Gastrocnemius medialis (tissue), 4 donors: ENCODE data around the gene IGF1R. TPM values are rescaled to one million over a fixed set of nuclear protein-coding genes. Genes with fewer than 3 reads are reported as not detected.

Experiments used
- ATAC-seq, 2 donors: fragments of 150-250 bp; one replicate each; pipeline ENCODE4 v1.9.1; 2016
- DNase-seq, 2 donors: peaks; one replicate each; pipeline ENCODE4 v3.0.0-alpha.2; 2019
- H3K27ac ChIP-seq, 4 donors: fragments of 200-600 bp; sonication (generic); 1 replicate in 1 of 4; 2 replicates in 3 of 4; pipeline ENCODE4 v1.5.1; 2016 to 2018; ENCODE audit warnings: mild to moderate bottlenecking in 2 of 4, moderate library complexity in 1 of 4
- H3K27me3 ChIP-seq, 3 donors: fragments of 200-600 bp; sonication (generic) in 2 of 3; 1 replicate in 1 of 3; 2 replicates in 2 of 3; pipeline versions ENCODE4 v1.5.1 to v1.6.0; 2016 to 2019; ENCODE audit warnings: mild to moderate bottlenecking in 1 of 3, moderate library complexity in 1 of 3
- H3K36me3 ChIP-seq, 2 donors: fragments of 200-600 bp; sonication (generic) in 1 of 2; one replicate each; pipeline ENCODE4 v1.5.1; 2017 to 2018
- H3K4me1 ChIP-seq, 2 donors: fragments of 200-600 bp; sonication (generic) in 1 of 2; one replicate each; pipeline ENCODE4 v1.5.1; 2016 to 2017; ENCODE audit warnings: mild to moderate bottlenecking in 2 of 2
- H3K4me3 ChIP-seq, 4 donors: fragments of 200-600 bp; sonication (generic) in 3 of 4; 1 replicate in 1 of 4; 2 replicates in 3 of 4; pipeline ENCODE4 v1.5.1; 2016 to 2019; ENCODE audit warnings: mild to moderate bottlenecking in 2 of 4
- H3K9me3 ChIP-seq, 3 donors: fragments of 200-600 bp; sonication (generic) in 2 of 3; 1 replicate in 1 of 3; 2 replicates in 2 of 3; pipeline ENCODE4 v1.5.1; 2016 to 2019
- POLR2A ChIP-seq, 2 donors: fragments of 450-650 bp; IDR thresholded peaks; one replicate each; pipeline ENCODE4 v1.6.1; 2017; ENCODE audit warnings: antibody characterized with exemption in 2 of 2, mild to moderate bottlenecking in 2 of 2, moderate library complexity in 2 of 2
- in situ Hi-C, 4 donors: fragments of 200-750 bp; cut with MboI; loops; one replicate each; pipeline versions ENCODE4 v1.15.0 to v1.8.0; 2017; ENCODE audit warnings: low sequenced_read_pairs in 4 of 4
- intact Hi-C: fragments of 100-400 bp; cut with DNase I; formaldehyde crosslinking; loops from one replicate; pipeline ENCODE4 v1.15.1; 2023; ENCODE audit warnings: low total_unique reads
- total RNA-seq, 4 donors: library from RNA; depleted of rRNA; stranded (reverse); fragments of >200 nt; gene quantifications; one replicate each; pipeline versions ENCODE4 v1.1.0 to v1.2.3, GENCODE V29; 2016
- TF ChIP-seq, protein P1 (sequence below), 5 experiments: fragments of 450-650 bp in 3 of 5; fragments of 200-600 bp in 2 of 5; sonication (generic) in 2 of 5; IDR thresholded peaks in 4 of 5; conservative IDR thresholded peaks in 1 of 5; 1 replicate in 4 of 5; 2 replicates in 1 of 5; pipeline ENCODE4 v1.5.1; 2016 to 2019; ENCODE audit warnings: antibody characterized with exemption in 5 of 5, mild to moderate bottlenecking in 3 of 5, moderate library complexity in 3 of 5

Gene IGF1R
- total RNA-seq, 4 donors from 2014 or later: 10.1 to 50.4 (median 12.3) TPM

DNA sequence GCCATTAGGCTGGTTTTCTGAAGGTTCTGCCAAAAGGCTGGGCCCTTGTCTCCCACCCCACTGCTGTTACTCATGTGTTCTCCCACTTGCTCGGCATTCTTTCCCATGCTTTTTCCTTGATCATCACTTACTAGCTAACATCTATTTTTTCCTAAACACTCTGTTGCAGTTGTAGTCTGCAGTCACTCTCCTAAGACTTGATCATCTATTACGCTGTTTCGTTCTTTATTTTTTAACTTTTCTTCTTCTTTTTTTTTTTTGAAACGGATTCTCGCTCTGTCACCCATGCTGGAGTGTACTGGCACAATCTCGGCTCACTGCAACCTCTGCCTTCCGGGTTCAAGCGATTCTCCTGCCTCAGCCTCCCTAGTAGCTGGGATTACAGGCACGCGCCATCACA lies 176.3 kb downstream of the IGF1R start:
- Histone ChIP-seq H3K27ac (no peak overlapping the region), H3K4me1 (no peaks in the 10 kb centered on the region), H3K9me3 (peaks cover 0 to 8% (median 0%) of the 10 kb centered on the region in 3 donors), H3K36me3 (no peaks in the 10 kb centered on the region), H3K4me3 (no peak overlapping the region), H3K27me3 (no peaks in the 10 kb centered on the region)
- ATAC-seq: no peak
- in situ Hi-C loops: no loop called here
- no peak for TF ChIP-seq POLR2A (IDR thresholded peaks at IDR 0.05)
- TF ChIP-seq, protein P1, sequence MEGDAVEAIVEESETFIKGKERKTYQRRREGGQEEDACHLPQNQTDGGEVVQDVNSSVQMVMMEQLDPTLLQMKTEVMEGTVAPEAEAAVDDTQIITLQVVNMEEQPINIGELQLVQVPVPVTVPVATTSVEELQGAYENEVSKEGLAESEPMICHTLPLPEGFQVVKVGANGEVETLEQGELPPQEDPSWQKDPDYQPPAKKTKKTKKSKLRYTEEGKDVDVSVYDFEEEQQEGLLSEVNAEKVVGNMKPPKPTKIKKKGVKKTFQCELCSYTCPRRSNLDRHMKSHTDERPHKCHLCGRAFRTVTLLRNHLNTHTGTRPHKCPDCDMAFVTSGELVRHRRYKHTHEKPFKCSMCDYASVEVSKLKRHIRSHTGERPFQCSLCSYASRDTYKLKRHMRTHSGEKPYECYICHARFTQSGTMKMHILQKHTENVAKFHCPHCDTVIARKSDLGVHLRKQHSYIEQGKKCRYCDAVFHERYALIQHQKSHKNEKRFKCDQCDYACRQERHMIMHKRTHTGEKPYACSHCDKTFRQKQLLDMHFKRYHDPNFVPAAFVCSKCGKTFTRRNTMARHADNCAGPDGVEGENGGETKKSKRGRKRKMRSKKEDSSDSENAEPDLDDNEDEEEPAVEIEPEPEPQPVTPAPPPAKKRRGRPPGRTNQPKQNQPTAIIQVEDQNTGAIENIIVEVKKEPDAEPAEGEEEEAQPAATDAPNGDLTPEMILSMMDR (IDR thresholded peaks at IDR 0.05 in 4 of 5, conservative IDR thresholded peaks at IDR 0.05 in 1 of 5): no peak
- no peak for DNase-seq
- intact Hi-C loops: no loop called here

DNA sequence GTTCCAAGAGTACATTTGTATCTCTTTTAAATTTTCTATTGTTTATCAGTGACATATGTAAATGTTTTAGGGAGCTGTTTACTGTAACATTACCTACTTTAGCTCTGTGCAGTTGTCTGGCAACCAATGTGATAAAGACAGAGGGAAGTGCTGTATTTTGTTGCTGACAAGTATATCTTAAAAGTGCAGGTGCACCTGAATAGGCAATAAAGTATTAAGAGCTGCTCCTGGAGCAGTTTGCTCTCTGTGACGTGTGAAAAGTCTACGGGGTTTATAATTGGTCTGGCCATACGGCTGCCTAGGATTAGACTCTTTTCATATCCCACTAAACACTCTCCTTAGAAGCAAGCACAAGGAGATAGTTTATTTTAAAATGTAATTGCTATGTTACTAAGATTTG lies 178.3 kb downstream of the IGF1R start:
- H3K27ac ChIP-seq: no peak overlapping the region
- H3K4me1 ChIP-seq: no peaks in the 10 kb centered on the region
- no peaks in the 10 kb centered on the region for H3K27me3 ChIP-seq
- H3K9me3 ChIP-seq: peaks cover 0 to 27% (median 6%) of the 10 kb centered on the region in 3 donors
- no peaks in the 10 kb centered on the region for H3K36me3 ChIP-seq
- in situ Hi-C loops (no loop called here), intact Hi-C loops (no loop called here)
- ATAC-seq (no peak), DNase-seq (no peak)
- no peak overlapping the region for H3K4me3 ChIP-seq
- TF ChIP-seq, protein P1 (IDR thresholded peaks at IDR 0.05 in 4 of 5, conservative IDR thresholded peaks at IDR 0.05 in 1 of 5): no peak
- no peak for TF ChIP-seq POLR2A (IDR thresholded peaks at IDR 0.05)

DNA sequence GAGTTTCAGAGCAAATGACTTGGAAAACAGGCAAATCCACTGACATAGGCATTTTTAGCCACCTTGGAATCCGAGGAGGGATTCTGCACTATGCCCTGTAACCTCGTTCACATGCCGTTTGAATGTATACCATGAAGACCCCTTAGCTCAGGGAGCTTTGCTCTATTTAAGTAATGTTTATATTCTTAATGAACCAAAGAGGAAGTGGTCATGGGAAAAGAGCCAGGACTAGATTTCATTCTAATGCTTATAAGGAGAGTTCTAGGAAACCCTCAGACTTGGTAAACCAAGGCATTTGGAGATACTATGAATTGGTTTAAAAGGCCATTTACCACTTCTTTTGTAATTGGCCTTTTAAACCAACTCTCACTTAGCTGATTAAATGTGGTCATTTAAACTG lies 178.9 kb downstream of the IGF1R start:
- no peak for DNase-seq
- H3K4me1 ChIP-seq: no peaks in the 10 kb centered on the region
- no peaks in the 10 kb centered on the region for H3K36me3 ChIP-seq
- intact Hi-C loops (no loop called here), in situ Hi-C loops (no loop called here)
- ATAC-seq: no peak
- no peaks in the 10 kb centered on the region for H3K27me3 ChIP-seq
- no peak for TF ChIP-seq POLR2A (IDR thresholded peaks at IDR 0.05)
- TF ChIP-seq, protein P1 (IDR thresholded peaks at IDR 0.05 in 4 of 5, conservative IDR thresholded peaks at IDR 0.05 in 1 of 5): no peak
- no peak overlapping the region for H3K27ac ChIP-seq
- peaks cover 0 to 32% (median 6%) of the 10 kb centered on the region in 3 donors for H3K9me3 ChIP-seq
- no peak overlapping the region for H3K4me3 ChIP-seq

DNA sequence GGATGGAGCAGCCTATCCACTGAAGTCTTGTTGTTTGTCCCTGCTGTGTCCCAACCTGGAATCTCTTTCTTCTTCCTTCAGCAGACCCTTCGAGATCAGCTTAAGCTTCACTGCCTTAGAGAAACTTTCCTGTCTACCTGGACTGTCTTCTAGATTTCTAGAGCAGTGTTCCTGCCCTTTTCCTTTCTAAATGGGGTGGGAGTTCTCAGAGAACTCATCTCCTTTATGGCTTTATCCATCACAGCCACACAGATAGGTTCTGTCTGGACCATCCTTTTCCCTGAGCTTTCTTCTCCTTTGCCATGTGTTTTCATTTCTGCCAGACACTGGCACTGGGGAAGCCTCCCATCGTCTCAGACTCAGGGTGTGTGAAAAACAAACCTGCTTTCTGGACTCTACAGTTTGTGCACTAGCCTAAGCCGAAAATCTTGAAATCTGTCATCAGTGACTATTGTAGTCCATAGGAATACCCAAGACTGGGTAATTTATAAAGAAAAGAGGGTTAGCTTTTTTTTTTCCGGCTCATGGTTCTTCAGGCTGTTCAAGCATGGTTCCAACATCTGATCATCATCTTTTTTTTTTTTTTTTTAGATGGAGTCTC lies 181.8 kb downstream of the IGF1R start:
- no peak for DNase-seq

More for the DNA sequence above, 181.8 kb downstream of the IGF1R start:
- in situ Hi-C loops: no loop called here
- no peak overlapping the region for H3K27ac ChIP-seq
- H3K9me3 ChIP-seq: peaks cover 0 to 40% (median 6%) of the 10 kb centered on the region in 3 donors
- intact Hi-C loops: no loop called here
- H3K27me3 ChIP-seq: no peaks in the 10 kb centered on the region
- H3K4me3 ChIP-seq: no peak overlapping the region
- H3K4me1 ChIP-seq: no peaks in the 10 kb centered on the region
- ATAC-seq: no peak
- no peaks in the 10 kb centered on the region for H3K36me3 ChIP-seq
- TF ChIP-seq, protein P1 (IDR thresholded peaks at IDR 0.05 in 4 of 5, conservative IDR thresholded peaks at IDR 0.05 in 1 of 5): no peak
- TF ChIP-seq POLR2A (IDR thresholded peaks at IDR 0.05): no peak
